Measurements from ENCODE around the gene FHAD1.
A peak's percentile ranks its signal among the peaks of the same experiment; 100 is the strongest.

Gene FHAD1

GRCh38 chr1:15397236-15397635 lies 150.2 kb downstream of the FHAD1 start:
- Histone ChIP-seq H3K4me1 (ENCODE audit: control insufficient read depth, low read depth, low read length) (peaks cover 4% of the 10 kb centered on the region), H3K27ac (ENCODE audit: low read length) (no peak overlapping the region), H3K9ac (ENCODE audit: low read length) (no peak overlapping the region), H3K27me3 (ENCODE audit: control insufficient read depth, insufficient read depth, low read length) (no peaks in the 10 kb centered on the region), H3K36me3 (ENCODE audit: control insufficient read depth, low read depth, low read length) (no peaks in the 10 kb centered on the region), H3K9me3 (ENCODE audit: control insufficient read depth, low read depth, low read length) (no peaks in the 10 kb centered on the region), H3K4me3 (ENCODE audit: low read length) (no peak overlapping the region)

- no peak overlapping the region for H3K27ac ChIP-seq (ENCODE audit: low read length)
- no peak overlapping the region for H3K4me3 ChIP-seq (ENCODE audit: low read length)
- H3K9me3 ChIP-seq (ENCODE audit: control insufficient read depth, low read depth, low read length) = no peaks in the 10 kb centered on the region
- no peaks in the 10 kb centered on the region for H3K36me3 ChIP-seq (ENCODE audit: control insufficient read depth, low read depth, low read length)
- no peaks in the 10 kb centered on the region for H3K4me1 ChIP-seq (ENCODE audit: control insufficient read depth, low read depth, low read length)
- H3K9ac ChIP-seq (ENCODE audit: low read length) = no peak overlapping the region
- H3K27me3 ChIP-seq (ENCODE audit: control insufficient read depth, insufficient read depth, low read length) = no peaks in the 10 kb centered on the region
These were observed 152.7 kb downstream of the FHAD1 start for GRCh38 chr1:15399710-15400109.

DNA sequence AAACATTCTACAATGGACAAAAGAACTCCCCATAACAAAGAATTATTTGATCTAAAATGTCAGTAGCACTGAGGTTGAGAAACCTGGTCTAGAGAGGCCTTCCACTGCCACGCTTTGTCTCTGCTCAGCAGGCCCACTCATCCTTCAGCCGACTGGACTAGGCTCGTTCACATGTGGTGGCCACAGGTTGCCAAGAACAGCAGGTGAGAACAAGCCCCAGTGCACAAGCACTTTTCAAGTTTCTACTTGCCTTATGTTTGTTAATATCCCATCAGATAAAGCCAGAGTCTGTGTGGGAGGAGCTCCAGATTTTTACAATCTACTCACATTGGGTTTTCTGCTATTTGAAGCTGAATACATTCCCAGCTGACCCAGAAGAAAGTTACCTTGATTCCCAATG lies 153.6 kb downstream of the FHAD1 start:
- H3K4me3 ChIP-seq (ENCODE audit: low read length) = no peak overlapping the region
- no peaks in the 10 kb centered on the region for H3K4me1 ChIP-seq (ENCODE audit: control insufficient read depth, low read depth, low read length)
- no peak overlapping the region for H3K27ac ChIP-seq (ENCODE audit: low read length)
- no peaks in the 10 kb centered on the region for H3K27me3 ChIP-seq (ENCODE audit: control insufficient read depth, insufficient read depth, low read length)
- H3K36me3 ChIP-seq (ENCODE audit: control insufficient read depth, low read depth, low read length) = no peaks in the 10 kb centered on the region
- no peak overlapping the region for H3K9ac ChIP-seq (ENCODE audit: low read length)
- no peaks in the 10 kb centered on the region for H3K9me3 ChIP-seq (ENCODE audit: control insufficient read depth, low read depth, low read length)

GRCh38 chr1:15401391-15402055 lies 154.5 kb downstream of the FHAD1 start:
- Histone ChIP-seq H3K36me3 (ENCODE audit: control insufficient read depth, low read depth, low read length) (no peaks in the 10 kb centered on the region), H3K4me1 (ENCODE audit: control insufficient read depth, low read depth, low read length) (no peaks in the 10 kb centered on the region), H3K4me3 (ENCODE audit: low read length) (no peak overlapping the region), H3K9ac (ENCODE audit: low read length) (no peak overlapping the region), H3K9me3 (ENCODE audit: control insufficient read depth, low read depth, low read length) (no peaks in the 10 kb centered on the region), H3K27me3 (ENCODE audit: control insufficient read depth, insufficient read depth, low read length) (no peaks in the 10 kb centered on the region), H3K27ac (ENCODE audit: low read length) (no peak overlapping the region)

- no peak overlapping the region for H3K27ac ChIP-seq (ENCODE audit: low read length)
- H3K4me1 ChIP-seq (ENCODE audit: control insufficient read depth, low read depth, low read length) = no peaks in the 10 kb centered on the region
- H3K9me3 ChIP-seq (ENCODE audit: control insufficient read depth, low read depth, low read length) = no peaks in the 10 kb centered on the region
- no peaks in the 10 kb centered on the region for H3K36me3 ChIP-seq (ENCODE audit: control insufficient read depth, low read depth, low read length)
- no peak overlapping the region for H3K9ac ChIP-seq (ENCODE audit: low read length)
- H3K27me3 ChIP-seq (ENCODE audit: control insufficient read depth, insufficient read depth, low read length) = peaks cover 4% of the 10 kb centered on the region
- no peak overlapping the region for H3K4me3 ChIP-seq (ENCODE audit: low read length)
These were observed 155.9 kb downstream of the FHAD1 start for GRCh38 chr1:15402809-15403450.

- Histone ChIP-seq H3K4me1 (ENCODE audit: control insufficient read depth, low read depth, low read length) (no peaks in the 10 kb centered on the region), H3K4me3 (ENCODE audit: low read length) (no peak overlapping the region), H3K27me3 (ENCODE audit: control insufficient read depth, insufficient read depth, low read length) (peaks cover 14% of the 10 kb centered on the region), H3K27ac (ENCODE audit: low read length) (no peak overlapping the region), H3K9ac (ENCODE audit: low read length) (no peak overlapping the region), H3K9me3 (ENCODE audit: control insufficient read depth, low read depth, low read length) (no peaks in the 10 kb centered on the region), H3K36me3 (ENCODE audit: control insufficient read depth, low read depth, low read length) (no peaks in the 10 kb centered on the region)
These were observed 157.0 kb downstream of the FHAD1 start for GRCh38 chr1:15403962-15404580.

DNA sequence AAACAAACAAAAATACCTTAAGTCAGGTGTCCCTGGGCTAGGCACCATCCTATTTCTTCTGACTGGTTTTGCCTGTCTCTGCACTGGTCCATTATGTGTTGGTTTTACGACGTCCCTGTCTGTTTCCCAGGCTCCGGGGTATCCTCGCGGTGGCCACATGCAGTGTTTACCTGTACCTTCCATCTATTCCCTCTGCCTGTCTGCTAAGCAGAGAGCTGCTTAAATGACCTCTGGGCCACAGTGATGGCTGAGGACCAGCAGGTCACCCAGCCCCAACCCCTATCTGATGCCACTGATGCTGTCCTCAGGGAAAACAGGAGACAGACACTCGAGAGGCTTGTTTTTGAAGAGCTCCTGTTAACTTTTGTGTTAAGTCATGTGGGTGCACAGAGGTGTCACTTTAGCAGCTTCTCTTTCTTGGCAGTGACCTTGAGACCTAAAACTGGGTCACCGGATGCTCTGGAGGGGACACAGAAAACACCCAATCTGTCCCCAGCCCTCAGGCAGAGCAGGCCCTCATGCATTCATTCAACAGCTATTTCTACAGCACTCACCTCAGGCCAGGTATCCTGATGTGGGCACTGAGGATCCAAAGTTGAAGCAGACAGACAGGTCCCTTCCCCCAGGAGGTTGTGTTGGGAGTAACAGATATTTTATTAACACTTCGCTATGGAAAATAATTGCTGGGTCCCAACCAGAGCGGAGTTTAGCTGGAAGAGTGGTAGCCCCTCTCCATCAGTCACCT lies 158.3 kb downstream of the FHAD1 start:
- H3K4me1 ChIP-seq (ENCODE audit: control insufficient read depth, low read depth, low read length) = no peaks in the 10 kb centered on the region

DNA sequence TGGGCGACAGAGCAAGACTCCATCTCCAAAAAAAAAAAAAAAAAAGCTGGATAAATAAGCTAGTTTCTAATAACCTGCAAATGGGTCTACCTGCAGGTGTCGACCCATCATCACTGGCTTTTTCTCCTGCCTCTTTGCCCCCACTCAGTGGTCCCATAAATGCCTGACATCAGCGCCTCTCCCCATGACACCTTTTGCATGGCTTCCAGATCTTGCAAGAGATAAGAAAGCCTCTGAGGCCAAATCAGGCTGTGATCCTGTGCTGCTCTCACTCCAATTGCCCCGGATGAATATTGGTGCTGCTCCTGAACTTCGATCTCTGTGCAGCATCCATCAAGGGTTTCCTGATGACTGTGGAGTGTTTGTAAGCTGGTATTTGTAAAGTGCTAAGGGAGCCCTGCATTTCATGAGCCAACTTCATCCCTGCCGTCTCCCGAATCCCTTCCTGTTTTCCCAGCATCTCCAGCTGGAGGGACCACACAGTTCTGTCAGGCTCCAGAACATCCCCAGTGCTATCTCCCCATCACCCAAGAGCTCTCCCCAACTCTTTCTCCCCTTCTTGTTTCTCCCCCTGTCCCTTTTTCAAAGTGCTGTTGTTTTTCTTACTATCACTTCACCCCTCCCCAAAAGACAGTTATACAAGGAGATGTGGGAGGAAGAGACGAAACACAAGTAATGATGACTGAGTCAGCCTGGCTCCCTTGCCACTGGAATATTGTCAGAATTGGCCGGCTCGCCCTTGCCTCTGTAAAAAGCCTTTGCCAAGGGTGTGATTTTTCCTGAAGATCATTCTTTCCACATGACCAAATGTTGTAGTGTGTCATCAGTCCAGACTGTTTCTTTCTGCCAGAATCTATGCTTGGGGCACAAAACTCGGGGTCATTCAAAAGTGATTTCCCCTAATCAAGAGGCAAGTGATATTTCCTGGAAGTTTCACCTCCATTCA lies 159.9 kb downstream of the FHAD1 start:
- H3K4me3 ChIP-seq (ENCODE audit: low read length) = no peak overlapping the region
- no peak overlapping the region for H3K9ac ChIP-seq (ENCODE audit: low read length)
- no peaks in the 10 kb centered on the region for H3K36me3 ChIP-seq (ENCODE audit: control insufficient read depth, low read depth, low read length)
- no peaks in the 10 kb centered on the region for H3K9me3 ChIP-seq (ENCODE audit: control insufficient read depth, low read depth, low read length)
- H3K27ac ChIP-seq (ENCODE audit: low read length) = no peak overlapping the region
- peaks cover 4% of the 10 kb centered on the region for H3K4me1 ChIP-seq (ENCODE audit: control insufficient read depth, low read depth, low read length)
- H3K27me3 ChIP-seq (ENCODE audit: control insufficient read depth, insufficient read depth, low read length) = peaks cover 28% of the 10 kb centered on the region

More for the DNA sequence above, 158.3 kb downstream of the FHAD1 start:
- Histone ChIP-seq H3K4me3 (ENCODE audit: low read length) (no peak overlapping the region), H3K27me3 (ENCODE audit: control insufficient read depth, insufficient read depth, low read length) (peaks cover 16% of the 10 kb centered on the region), H3K9me3 (ENCODE audit: control insufficient read depth, low read depth, low read length) (no peaks in the 10 kb centered on the region), H3K27ac (ENCODE audit: low read length) (no peak overlapping the region), H3K9ac (ENCODE audit: low read length) (no peak overlapping the region), H3K36me3 (ENCODE audit: control insufficient read depth, low read depth, low read length) (no peaks in the 10 kb centered on the region)

- no peak overlapping the region for H3K9ac ChIP-seq (ENCODE audit: low read length)
- peaks cover 28% of the 10 kb centered on the region for H3K27me3 ChIP-seq (ENCODE audit: control insufficient read depth, insufficient read depth, low read length)
- H3K36me3 ChIP-seq (ENCODE audit: control insufficient read depth, low read depth, low read length) = no peaks in the 10 kb centered on the region
- H3K27ac ChIP-seq (ENCODE audit: low read length) = no peak overlapping the region
- H3K9me3 ChIP-seq (ENCODE audit: control insufficient read depth, low read depth, low read length) = no peaks in the 10 kb centered on the region
- no peak overlapping the region for H3K4me3 ChIP-seq (ENCODE audit: low read length)
- peaks cover 4% of the 10 kb centered on the region for H3K4me1 ChIP-seq (ENCODE audit: control insufficient read depth, low read depth, low read length)
These were observed 160.6 kb downstream of the FHAD1 start for GRCh38 chr1:15407580-15407979.

- H3K36me3 ChIP-seq (ENCODE audit: control insufficient read depth, low read depth, low read length) = no peaks in the 10 kb centered on the region
- no peaks in the 10 kb centered on the region for H3K9me3 ChIP-seq (ENCODE audit: control insufficient read depth, low read depth, low read length)
- peaks cover 4% of the 10 kb centered on the region for H3K4me1 ChIP-seq (ENCODE audit: control insufficient read depth, low read depth, low read length)
- H3K27me3 ChIP-seq (ENCODE audit: control insufficient read depth, insufficient read depth, low read length) = peaks cover 28% of the 10 kb centered on the region
- no peak overlapping the region for H3K27ac ChIP-seq (ENCODE audit: low read length)
- H3K4me3 ChIP-seq (ENCODE audit: low read length) = peak overlapping the region; percentile 56
- peak overlapping the region; percentile 72 for H3K9ac ChIP-seq (ENCODE audit: low read length)
These were observed 161.9 kb downstream of the FHAD1 start for GRCh38 chr1:15408890-15409387.

All from iPS-18a (cell line).